HEK293 (cell line): Measurements from ENCODE around the gene TECPR2.

Experiments
- GLIS1 ChIP-seq: fragments of 450-650 bp; formaldehyde crosslinking; IDR thresholded peaks from 2 replicates; pipeline ENCODE4 v1.5.1; 2016; ENCODE audit warnings: missing biosample characterization, missing genetic modification characterization
- KLF1 ChIP-seq: fragments of 450-650 bp; formaldehyde crosslinking; IDR thresholded peaks from 2 replicates; pipeline ENCODE4 v1.5.1; 2016; ENCODE audit warnings: missing biosample characterization, missing genetic modification characterization
- KLF10 ChIP-seq: fragments of 450-650 bp; IDR thresholded peaks from 2 replicates; pipeline ENCODE4 v1.5.1; 2018; ENCODE audit warnings: missing biosample characterization, mild to moderate bottlenecking, missing genetic modification characterization
- MZF1 ChIP-seq: fragments of 450-650 bp; formaldehyde crosslinking; IDR thresholded peaks from 2 replicates; pipeline ENCODE4 v1.5.1; 2017; ENCODE audit warnings: missing biosample characterization, missing genetic modification characterization, borderline replicate concordance
- PRDM1 ChIP-seq: fragments of 450-650 bp; formaldehyde crosslinking; IDR thresholded peaks from 2 replicates; pipeline ENCODE4; 2016; ENCODE audit warnings: missing biosample characterization, missing genetic modification characterization
- SCRT1 ChIP-seq: fragments of 450-650 bp; formaldehyde crosslinking; IDR thresholded peaks from 2 replicates; pipeline ENCODE4 v1.5.1; 2016; ENCODE audit warnings: missing biosample characterization, missing genetic modification characterization, borderline replicate concordance
- ZBTB20 ChIP-seq: fragments of 450-650 bp; formaldehyde crosslinking; IDR thresholded peaks from 2 replicates; pipeline ENCODE4 v1.5.1; 2016; ENCODE audit warnings: missing biosample characterization, missing genetic modification characterization
- ZFP37 ChIP-seq: fragments of 450-650 bp; formaldehyde crosslinking; IDR thresholded peaks from 2 replicates; pipeline ENCODE4 v1.5.1; 2016; ENCODE audit warnings: missing biosample characterization, missing genetic modification characterization
- ZNF121 ChIP-seq: fragments of 450-650 bp; formaldehyde crosslinking; IDR thresholded peaks from 2 replicates; pipeline ENCODE4 v1.5.1; 2016; ENCODE audit warnings: missing biosample characterization, missing genetic modification characterization
- ZNF133 ChIP-seq: fragments of 450-650 bp; formaldehyde crosslinking; IDR thresholded peaks from 2 replicates; pipeline ENCODE4 v1.5.1; 2016; ENCODE audit warnings: missing biosample characterization, missing genetic modification characterization
- ZNF140 ChIP-seq: fragments of 450-650 bp; formaldehyde crosslinking; IDR thresholded peaks from 2 replicates; pipeline ENCODE4 v1.5.1; 2016; ENCODE audit warnings: missing biosample characterization, missing genetic modification characterization
- ZNF155 ChIP-seq: fragments of 450-650 bp; formaldehyde crosslinking; IDR thresholded peaks from 2 replicates; pipeline ENCODE4 v1.5.1; 2016; ENCODE audit warnings: missing biosample characterization, missing genetic modification characterization
- ZNF202 ChIP-seq: fragments of 450-650 bp; formaldehyde crosslinking; IDR thresholded peaks from 2 replicates; pipeline ENCODE4 v1.5.1; 2016; ENCODE audit warnings: missing biosample characterization, missing genetic modification characterization, borderline replicate concordance
- ZNF239 ChIP-seq: fragments of 450-650 bp; formaldehyde crosslinking; IDR thresholded peaks from 2 replicates; pipeline ENCODE4 v1.5.1; 2016; ENCODE audit warnings: missing biosample characterization, missing genetic modification characterization
- ZNF302 ChIP-seq: fragments of 450-650 bp; formaldehyde crosslinking; IDR thresholded peaks from 2 replicates; pipeline ENCODE4 v1.5.1; 2016; ENCODE audit warnings: missing biosample characterization, missing genetic modification characterization, low read depth
- ZNF416 ChIP-seq: fragments of 450-650 bp; formaldehyde crosslinking; IDR thresholded peaks from 2 replicates; pipeline ENCODE4 v1.5.1; 2016; ENCODE audit warnings: missing biosample characterization, missing genetic modification characterization
- ZNF473 ChIP-seq: fragments of 450-650 bp; formaldehyde crosslinking; IDR thresholded peaks from 2 replicates; pipeline ENCODE4 v1.5.1; 2017; ENCODE audit warnings: missing biosample characterization, missing genetic modification characterization
- ZNF747 ChIP-seq: fragments of 450-650 bp; formaldehyde crosslinking; IDR thresholded peaks from 2 replicates; pipeline ENCODE4 v1.5.1; 2016; ENCODE audit warnings: missing biosample characterization, missing genetic modification characterization
- ZNF76 ChIP-seq: fragments of 450-650 bp; formaldehyde crosslinking; IDR thresholded peaks from 2 replicates; pipeline ENCODE4; 2016; ENCODE audit warnings: low read depth, missing biosample characterization, missing genetic modification characterization, borderline replicate concordance
- ZNF837 ChIP-seq: fragments of 450-650 bp; formaldehyde crosslinking; IDR thresholded peaks from 2 replicates; pipeline ENCODE4 v1.5.1; 2016; ENCODE audit warnings: missing biosample characterization, missing genetic modification characterization
- ZXDB ChIP-seq: fragments of 450-650 bp; formaldehyde crosslinking; IDR thresholded peaks from 2 replicates; pipeline ENCODE4 v1.5.1; 2016; ENCODE audit warnings: missing biosample characterization, missing genetic modification characterization
- TF ChIP-seq, protein P1 (sequence below): fragments of 450-650 bp; formaldehyde crosslinking; IDR thresholded peaks from 2 replicates; pipeline ENCODE4 v1.5.1; 2016; ENCODE audit warnings: missing biosample characterization, missing genetic modification characterization, borderline replicate concordance
- TF ChIP-seq, protein P2 (sequence below): fragments of 450-650 bp; formaldehyde crosslinking; IDR thresholded peaks from 2 replicates; pipeline ENCODE4 v1.5.1; 2016; ENCODE audit warnings: missing biosample characterization, missing genetic modification characterization
- TF ChIP-seq, protein P3 (sequence below): fragments of 450-650 bp; IDR thresholded peaks from 2 replicates; pipeline ENCODE4 v1.5.1; 2018; ENCODE audit warnings: missing biosample characterization, mild to moderate bottlenecking, missing genetic modification characterization
- TF ChIP-seq, protein P4 (sequence below): fragments of 450-650 bp; formaldehyde crosslinking; IDR thresholded peaks from 2 replicates; pipeline ENCODE4 v1.5.0; 2017; ENCODE audit warnings: missing biosample characterization, missing genetic modification characterization, borderline replicate concordance
- TF ChIP-seq, protein P5 (sequence below): fragments of 450-650 bp; formaldehyde crosslinking; IDR thresholded peaks from 2 replicates; pipeline ENCODE4 v1.5.1; 2016; ENCODE audit warnings: missing biosample characterization, missing genetic modification characterization
- TF ChIP-seq, protein P6 (sequence below): IDR thresholded peaks from 2 replicates; pipeline ENCODE4 v1.6.1; 2011; ENCODE audit warnings: mild to moderate bottlenecking, low read depth, low read length, borderline replicate concordance

TECPR2 gene

DNA sequence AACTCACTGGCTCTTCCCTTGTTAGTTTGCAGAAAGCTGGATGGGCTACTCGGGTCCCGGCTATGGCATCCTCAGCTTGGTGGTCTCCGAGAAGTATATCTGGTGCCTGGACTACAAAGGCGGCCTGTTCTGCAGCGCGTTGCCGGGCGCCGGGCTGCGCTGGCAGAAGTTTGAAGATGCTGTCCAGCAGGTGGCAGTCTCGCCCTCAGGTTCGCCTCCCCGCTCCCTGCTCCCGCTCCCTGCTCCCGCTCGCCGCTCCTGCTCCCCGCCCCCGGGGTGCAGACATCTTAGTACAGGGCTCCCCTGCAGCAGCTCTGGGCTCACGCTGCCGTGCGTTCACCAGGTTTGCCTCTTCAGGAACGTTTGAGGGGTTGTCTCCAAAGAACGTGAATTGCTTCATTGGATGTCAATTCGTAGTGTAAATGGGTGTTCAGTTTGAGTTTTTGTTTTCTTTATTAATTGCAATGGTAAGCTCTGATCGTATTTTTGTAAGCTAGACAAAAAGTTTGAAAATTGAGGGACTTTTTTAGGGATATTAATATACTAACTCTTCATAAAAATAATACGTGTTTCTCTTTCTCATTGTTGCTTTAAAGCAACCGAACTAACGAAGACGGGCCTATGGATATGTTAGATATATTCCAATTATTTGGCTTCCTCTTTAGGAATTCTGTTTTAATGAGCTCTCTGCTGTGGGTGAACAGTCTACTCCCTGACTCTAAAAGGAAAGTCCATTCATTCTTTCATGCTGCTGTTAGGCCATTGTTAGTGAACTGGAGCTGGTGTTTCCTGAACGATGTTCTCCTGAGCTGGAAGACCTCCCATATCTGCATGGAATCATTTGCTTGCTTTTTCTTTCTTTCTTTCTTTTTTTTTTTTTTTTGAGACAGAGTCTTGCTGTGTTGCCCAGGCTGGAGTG, 75.5 kb downstream of the TECPR2 start (continued):
- TF ChIP-seq ZNF239 (tag by site-specific recombination) (no peak), ZNF837 (tag by site-specific recombination) (no peak), ZNF202 (tag by site-specific recombination) (no peak), PRDM1 (tag by site-specific recombination) (no peak), ZNF747 (tag by site-specific recombination) (no peak), ZNF121 (tag by site-specific recombination) (no peak), KLF10 (tag by site-specific recombination) (no peak), ZNF416 (no peak), SCRT1 (tag by site-specific recombination) (no peak), ZNF76 (tag by site-specific recombination) (peak; percentile 44; the same call in 1 of the 2 replicates), GLIS1 (tag by site-specific recombination) (peak; percentile 65), ZFP37 (tag by site-specific recombination) (no peak), ZNF155 (tag by site-specific recombination) (no peak), ZNF302 (tag by site-specific recombination) (no peak), ZNF140 (tag by site-specific recombination) (no peak), ZNF133 (tag by site-specific recombination) (no peak), ZNF473 (tag by site-specific recombination) (no peak), ZXDB (tag by site-specific recombination) (peak; percentile 39; the same call in 1 of the 2 replicates), KLF1 (0 out of 2 replicates have a peak, but pooled peaks have one; percentile 20), MZF1 (tag by site-specific recombination) (no peak), ZBTB20 (tag by site-specific recombination) (no peak; the same call in 1 of the 2 replicates)
- TF ChIP-seq, protein P1, sequence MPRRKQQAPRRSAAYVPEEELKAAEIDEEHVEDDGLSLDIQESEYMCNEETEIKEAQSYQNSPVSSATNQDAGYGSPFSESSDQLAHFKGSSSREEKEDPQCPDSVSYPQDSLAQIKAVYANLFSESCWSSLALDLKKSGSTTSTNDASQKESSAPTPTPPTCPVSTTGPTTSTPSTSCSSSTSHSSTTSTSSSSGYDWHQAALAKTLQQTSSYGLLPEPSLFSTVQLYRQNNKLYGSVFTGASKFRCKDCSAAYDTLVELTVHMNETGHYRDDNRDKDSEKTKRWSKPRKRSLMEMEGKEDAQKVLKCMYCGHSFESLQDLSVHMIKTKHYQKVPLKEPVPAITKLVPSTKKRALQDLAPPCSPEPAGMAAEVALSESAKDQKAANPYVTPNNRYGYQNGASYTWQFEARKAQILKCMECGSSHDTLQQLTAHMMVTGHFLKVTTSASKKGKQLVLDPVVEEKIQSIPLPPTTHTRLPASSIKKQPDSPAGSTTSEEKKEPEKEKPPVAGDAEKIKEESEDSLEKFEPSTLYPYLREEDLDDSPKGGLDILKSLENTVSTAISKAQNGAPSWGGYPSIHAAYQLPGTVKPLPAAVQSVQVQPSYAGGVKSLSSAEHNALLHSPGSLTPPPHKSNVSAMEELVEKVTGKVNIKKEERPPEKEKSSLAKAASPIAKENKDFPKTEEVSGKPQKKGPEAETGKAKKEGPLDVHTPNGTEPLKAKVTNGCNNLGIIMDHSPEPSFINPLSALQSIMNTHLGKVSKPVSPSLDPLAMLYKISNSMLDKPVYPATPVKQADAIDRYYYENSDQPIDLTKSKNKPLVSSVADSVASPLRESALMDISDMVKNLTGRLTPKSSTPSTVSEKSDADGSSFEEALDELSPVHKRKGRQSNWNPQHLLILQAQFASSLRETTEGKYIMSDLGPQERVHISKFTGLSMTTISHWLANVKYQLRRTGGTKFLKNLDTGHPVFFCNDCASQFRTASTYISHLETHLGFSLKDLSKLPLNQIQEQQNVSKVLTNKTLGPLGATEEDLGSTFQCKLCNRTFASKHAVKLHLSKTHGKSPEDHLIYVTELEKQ (tag by site-specific recombination), result no peak
- TF ChIP-seq, protein P2, sequence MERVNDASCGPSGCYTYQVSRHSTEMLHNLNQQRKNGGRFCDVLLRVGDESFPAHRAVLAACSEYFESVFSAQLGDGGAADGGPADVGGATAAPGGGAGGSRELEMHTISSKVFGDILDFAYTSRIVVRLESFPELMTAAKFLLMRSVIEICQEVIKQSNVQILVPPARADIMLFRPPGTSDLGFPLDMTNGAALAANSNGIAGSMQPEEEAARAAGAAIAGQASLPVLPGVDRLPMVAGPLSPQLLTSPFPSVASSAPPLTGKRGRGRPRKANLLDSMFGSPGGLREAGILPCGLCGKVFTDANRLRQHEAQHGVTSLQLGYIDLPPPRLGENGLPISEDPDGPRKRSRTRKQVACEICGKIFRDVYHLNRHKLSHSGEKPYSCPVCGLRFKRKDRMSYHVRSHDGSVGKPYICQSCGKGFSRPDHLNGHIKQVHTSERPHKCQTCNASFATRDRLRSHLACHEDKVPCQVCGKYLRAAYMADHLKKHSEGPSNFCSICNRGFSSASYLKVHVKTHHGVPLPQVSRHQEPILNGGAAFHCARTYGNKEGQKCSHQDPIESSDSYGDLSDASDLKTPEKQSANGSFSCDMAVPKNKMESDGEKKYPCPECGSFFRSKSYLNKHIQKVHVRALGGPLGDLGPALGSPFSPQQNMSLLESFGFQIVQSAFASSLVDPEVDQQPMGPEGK (tag by site-specific recombination), result peak; percentile 76
- TF ChIP-seq, protein P3, sequence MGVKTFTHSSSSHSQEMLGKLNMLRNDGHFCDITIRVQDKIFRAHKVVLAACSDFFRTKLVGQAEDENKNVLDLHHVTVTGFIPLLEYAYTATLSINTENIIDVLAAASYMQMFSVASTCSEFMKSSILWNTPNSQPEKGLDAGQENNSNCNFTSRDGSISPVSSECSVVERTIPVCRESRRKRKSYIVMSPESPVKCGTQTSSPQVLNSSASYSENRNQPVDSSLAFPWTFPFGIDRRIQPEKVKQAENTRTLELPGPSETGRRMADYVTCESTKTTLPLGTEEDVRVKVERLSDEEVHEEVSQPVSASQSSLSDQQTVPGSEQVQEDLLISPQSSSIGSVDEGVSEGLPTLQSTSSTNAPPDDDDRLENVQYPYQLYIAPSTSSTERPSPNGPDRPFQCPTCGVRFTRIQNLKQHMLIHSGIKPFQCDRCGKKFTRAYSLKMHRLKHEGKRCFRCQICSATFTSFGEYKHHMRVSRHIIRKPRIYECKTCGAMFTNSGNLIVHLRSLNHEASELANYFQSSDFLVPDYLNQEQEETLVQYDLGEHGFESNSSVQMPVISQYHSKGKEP, result 0 out of 2 replicates have a peak, but pooled peaks have one; percentile 12
- TF ChIP-seq, protein P4, sequence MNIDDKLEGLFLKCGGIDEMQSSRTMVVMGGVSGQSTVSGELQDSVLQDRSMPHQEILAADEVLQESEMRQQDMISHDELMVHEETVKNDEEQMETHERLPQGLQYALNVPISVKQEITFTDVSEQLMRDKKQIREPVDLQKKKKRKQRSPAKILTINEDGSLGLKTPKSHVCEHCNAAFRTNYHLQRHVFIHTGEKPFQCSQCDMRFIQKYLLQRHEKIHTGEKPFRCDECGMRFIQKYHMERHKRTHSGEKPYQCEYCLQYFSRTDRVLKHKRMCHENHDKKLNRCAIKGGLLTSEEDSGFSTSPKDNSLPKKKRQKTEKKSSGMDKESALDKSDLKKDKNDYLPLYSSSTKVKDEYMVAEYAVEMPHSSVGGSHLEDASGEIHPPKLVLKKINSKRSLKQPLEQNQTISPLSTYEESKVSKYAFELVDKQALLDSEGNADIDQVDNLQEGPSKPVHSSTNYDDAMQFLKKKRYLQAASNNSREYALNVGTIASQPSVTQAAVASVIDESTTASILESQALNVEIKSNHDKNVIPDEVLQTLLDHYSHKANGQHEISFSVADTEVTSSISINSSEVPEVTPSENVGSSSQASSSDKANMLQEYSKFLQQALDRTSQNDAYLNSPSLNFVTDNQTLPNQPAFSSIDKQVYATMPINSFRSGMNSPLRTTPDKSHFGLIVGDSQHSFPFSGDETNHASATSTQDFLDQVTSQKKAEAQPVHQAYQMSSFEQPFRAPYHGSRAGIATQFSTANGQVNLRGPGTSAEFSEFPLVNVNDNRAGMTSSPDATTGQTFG (tag by site-specific recombination), result no peak
- TF ChIP-seq, protein P5, sequence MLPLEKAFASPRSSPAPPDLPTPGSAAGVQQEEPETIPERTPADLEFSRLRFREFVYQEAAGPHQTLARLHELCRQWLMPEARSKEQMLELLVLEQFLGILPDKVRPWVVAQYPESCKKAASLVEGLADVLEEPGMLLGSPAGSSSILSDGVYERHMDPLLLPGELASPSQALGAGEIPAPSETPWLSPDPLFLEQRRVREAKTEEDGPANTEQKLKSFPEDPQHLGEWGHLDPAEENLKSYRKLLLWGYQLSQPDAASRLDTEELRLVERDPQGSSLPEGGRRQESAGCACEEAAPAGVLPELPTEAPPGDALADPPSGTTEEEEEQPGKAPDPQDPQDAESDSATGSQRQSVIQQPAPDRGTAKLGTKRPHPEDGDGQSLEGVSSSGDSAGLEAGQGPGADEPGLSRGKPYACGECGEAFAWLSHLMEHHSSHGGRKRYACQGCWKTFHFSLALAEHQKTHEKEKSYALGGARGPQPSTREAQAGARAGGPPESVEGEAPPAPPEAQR (tag by site-specific recombination), result no peak
- TF ChIP-seq, protein P6, sequence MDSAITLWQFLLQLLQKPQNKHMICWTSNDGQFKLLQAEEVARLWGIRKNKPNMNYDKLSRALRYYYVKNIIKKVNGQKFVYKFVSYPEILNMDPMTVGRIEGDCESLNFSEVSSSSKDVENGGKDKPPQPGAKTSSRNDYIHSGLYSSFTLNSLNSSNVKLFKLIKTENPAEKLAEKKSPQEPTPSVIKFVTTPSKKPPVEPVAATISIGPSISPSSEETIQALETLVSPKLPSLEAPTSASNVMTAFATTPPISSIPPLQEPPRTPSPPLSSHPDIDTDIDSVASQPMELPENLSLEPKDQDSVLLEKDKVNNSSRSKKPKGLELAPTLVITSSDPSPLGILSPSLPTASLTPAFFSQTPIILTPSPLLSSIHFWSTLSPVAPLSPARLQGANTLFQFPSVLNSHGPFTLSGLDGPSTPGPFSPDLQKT, result no peak
